Endodermal cell (in vitro differentiated cells): ENCODE measurements around the gene ST3GAL3. TPM values are rescaled to one million over a fixed set of nuclear protein-coding genes. Genes with fewer than 3 reads are reported as not detected.

Source experiments
- DNase-seq: peaks from one replicate; pipeline ENCODE4 v3.0.0-alpha.2; 2017
- H3K27ac ChIP-seq: 2 replicates; pipeline ENCODE4 v1.5.1; 2013; ENCODE audit warnings: mild to moderate bottlenecking, low read depth, low read length, moderate library complexity
- H3K27me3 ChIP-seq: 2 replicates; pipeline ENCODE4 v1.6.1; 2013; ENCODE audit warnings: mild to moderate bottlenecking, low read length, moderate library complexity; ENCODE audit not compliant: insufficient read depth, control insufficient read depth, poor library complexity, severe bottlenecking
- H3K36me3 ChIP-seq: 2 replicates; pipeline ENCODE4 v1.7.0; 2013; ENCODE audit warnings: mild to moderate bottlenecking, low read length, moderate library complexity; ENCODE audit not compliant: control insufficient read depth, insufficient read depth
- H3K4me1 ChIP-seq: one replicate; pipeline ENCODE4 v1.7.0; 2013; ENCODE audit warnings: low read length; ENCODE audit not compliant: control insufficient read depth, insufficient read depth
- H3K4me3 ChIP-seq: 2 replicates; pipeline ENCODE4 v1.5.1; 2013; ENCODE audit warnings: mild to moderate bottlenecking, low read length, moderate library complexity
- H3K9ac ChIP-seq: 2 replicates; pipeline ENCODE4 v1.6.1; 2013; ENCODE audit warnings: mild to moderate bottlenecking, low read length, moderate library complexity; ENCODE audit not compliant: poor library complexity, severe bottlenecking; ENCODE audit errors: extremely low read depth
- H3K9me3 ChIP-seq: 2 replicates; pipeline ENCODE4 v1.6.1; 2013; ENCODE audit warnings: mild to moderate bottlenecking, low read length, moderate library complexity; ENCODE audit not compliant: control insufficient read depth
- H3K27ac Mint-ChIP-seq: 2 replicates; pipeline ENCODE4 v1.8.0; 2020; ENCODE audit warnings: mixed read lengths
- H3K27me3 Mint-ChIP-seq: 2 replicates; pipeline ENCODE4 v1.8.0; 2021; ENCODE audit warnings: mild to moderate bottlenecking, mixed read lengths; ENCODE audit not compliant: insufficient read depth
- H3K36me3 Mint-ChIP-seq: 2 replicates; pipeline ENCODE4 v1.8.0; 2020; ENCODE audit warnings: low read depth, mixed read lengths
- H3K4me1 Mint-ChIP-seq: 2 replicates; pipeline ENCODE4 v1.8.0; 2020; ENCODE audit warnings: mixed read lengths
- H3K4me3 Mint-ChIP-seq: 2 replicates; pipeline ENCODE4 v1.8.0; 2020; ENCODE audit warnings: mild to moderate bottlenecking, moderate library complexity, mixed read lengths
- H3K9me3 Mint-ChIP-seq: 2 replicates; pipeline ENCODE4 v1.8.0; 2020; ENCODE audit warnings: mild to moderate bottlenecking, mixed read lengths
- WGBS, 2 experiments: methylation state at CpG; one replicate each; pipeline versions ENCODE4 v1.1.5 to v1.1.7; 2013; ENCODE audit warnings: missing lambda C conversion rate in 2 of 2, mixed read lengths in 1 of 2; ENCODE audit not compliant: insufficient coverage in 1 of 2, insufficient read length in 1 of 2; 5-methylcytosine and 5-hydroxymethylcytosine counted together
- total RNA-seq, 2 donors: library from RNA; stranded (reverse); fragmentation: NEBNext Ultra II Directional in 1 of 2; extraction: Animal tissue kit (Norgen Biotek cat#: 25700) in 1 of 2; gene quantifications; 2 replicates in 1 of 2; 3 replicates in 1 of 2; pipeline ENCODE4 v1.2.1, GENCODE V29; 2021
- TF ChIP-seq, protein P1 (sequence below): fragments of 200-600 bp; sonication (generic); conservative IDR thresholded peaks from 2 replicates; pipeline ENCODE4 v1.5.0; 2021; ENCODE audit warnings: antibody characterized with exemption, mild to moderate bottlenecking

ST3GAL3 gene
- total RNA-seq, 2 donors from 2014 or later = 15.5 to 15.9 TPM

DNA sequence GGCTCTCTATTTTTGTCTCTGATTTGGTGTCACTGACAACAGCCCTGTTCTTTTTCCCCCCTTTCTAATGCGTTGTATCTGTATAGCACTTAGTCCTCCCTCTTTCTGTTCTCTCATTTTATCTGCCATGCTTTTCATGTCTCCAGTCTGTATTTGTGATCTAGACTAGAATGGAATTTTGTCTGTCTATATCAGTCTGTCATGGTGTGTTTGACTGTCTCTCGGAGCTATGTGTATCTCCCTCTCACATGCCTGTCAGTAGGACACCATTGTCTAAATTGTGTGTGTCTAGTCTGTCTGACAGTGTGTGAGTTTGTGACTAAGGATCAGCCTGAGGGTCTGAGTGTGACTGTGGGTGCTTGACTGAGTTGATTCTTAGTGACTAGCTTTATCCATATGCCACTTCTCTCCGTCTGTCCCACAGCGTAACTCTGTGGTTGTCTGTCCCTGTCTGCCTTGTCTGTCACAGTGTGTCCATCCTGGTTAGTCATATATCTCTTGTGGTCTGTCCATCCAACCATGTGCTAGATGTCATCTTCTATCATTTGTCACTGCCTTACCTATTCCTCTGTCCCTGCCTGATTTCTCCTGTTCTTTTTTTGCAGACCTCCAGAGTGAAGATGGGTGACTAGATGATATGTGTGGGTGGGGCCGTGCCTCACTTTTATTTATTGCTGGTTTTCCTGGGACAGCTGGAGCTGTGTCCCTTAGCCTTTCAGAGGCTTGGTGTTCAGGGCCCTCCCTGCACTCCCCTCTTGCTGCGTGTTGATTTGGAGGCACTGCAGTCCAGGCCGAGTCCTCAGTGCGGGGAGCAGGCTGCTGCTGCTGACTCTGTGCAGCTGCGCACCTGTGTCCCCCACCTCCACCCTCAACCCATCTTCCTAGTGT lies 270.3 kb downstream of the ST3GAL3 start:
- peaks cover 29% of the 10 kb centered on the region for H3K4me1 Mint-ChIP-seq
- TF ChIP-seq, protein P1, sequence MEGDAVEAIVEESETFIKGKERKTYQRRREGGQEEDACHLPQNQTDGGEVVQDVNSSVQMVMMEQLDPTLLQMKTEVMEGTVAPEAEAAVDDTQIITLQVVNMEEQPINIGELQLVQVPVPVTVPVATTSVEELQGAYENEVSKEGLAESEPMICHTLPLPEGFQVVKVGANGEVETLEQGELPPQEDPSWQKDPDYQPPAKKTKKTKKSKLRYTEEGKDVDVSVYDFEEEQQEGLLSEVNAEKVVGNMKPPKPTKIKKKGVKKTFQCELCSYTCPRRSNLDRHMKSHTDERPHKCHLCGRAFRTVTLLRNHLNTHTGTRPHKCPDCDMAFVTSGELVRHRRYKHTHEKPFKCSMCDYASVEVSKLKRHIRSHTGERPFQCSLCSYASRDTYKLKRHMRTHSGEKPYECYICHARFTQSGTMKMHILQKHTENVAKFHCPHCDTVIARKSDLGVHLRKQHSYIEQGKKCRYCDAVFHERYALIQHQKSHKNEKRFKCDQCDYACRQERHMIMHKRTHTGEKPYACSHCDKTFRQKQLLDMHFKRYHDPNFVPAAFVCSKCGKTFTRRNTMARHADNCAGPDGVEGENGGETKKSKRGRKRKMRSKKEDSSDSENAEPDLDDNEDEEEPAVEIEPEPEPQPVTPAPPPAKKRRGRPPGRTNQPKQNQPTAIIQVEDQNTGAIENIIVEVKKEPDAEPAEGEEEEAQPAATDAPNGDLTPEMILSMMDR = no peak
- no peaks in the 10 kb centered on the region for H3K9me3 Mint-ChIP-seq
- H3K4me1 ChIP-seq = peaks cover 7% of the 10 kb centered on the region
- no peaks in the 10 kb centered on the region for H3K9me3 ChIP-seq
- peaks cover 32% of the 10 kb centered on the region for H3K36me3 Mint-ChIP-seq
- no peak overlapping the region for H3K27ac Mint-ChIP-seq
- H3K27ac ChIP-seq = no peak overlapping the region
- peak overlapping the region; percentile 53 for H3K4me3 ChIP-seq
- no peaks in the 10 kb centered on the region for H3K27me3 ChIP-seq
- 90 to 93% methylated on average over 4 to 9 of the region's 9 CpGs for WGBS, 2 experiments
- H3K36me3 ChIP-seq = peaks cover 29% of the 10 kb centered on the region
- peak overlapping the region; percentile 72 for H3K4me3 Mint-ChIP-seq
- DNase-seq = no peak
- no peak overlapping the region for H3K9ac ChIP-seq
- H3K27me3 Mint-ChIP-seq = no peaks in the 10 kb centered on the region

DNA sequence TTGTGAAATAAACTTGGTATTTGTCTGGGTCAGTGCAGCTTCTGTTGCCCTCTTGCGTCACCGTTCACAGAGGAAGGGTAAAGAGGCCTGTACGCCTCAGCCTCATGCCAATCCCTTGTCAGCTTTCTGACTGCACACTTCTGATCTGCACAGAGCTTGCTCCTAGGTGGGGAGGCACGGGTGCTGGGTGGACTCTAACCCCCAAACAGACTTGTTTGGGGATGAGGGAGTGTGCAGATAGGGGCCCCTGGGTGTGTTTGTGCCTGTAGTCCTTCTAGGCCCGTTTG lies 270.9 kb downstream of the ST3GAL3 start:
- peaks cover 7% of the 10 kb centered on the region for H3K4me1 ChIP-seq
- no peaks in the 10 kb centered on the region for H3K9me3 ChIP-seq
- peaks cover 23% of the 10 kb centered on the region for H3K36me3 ChIP-seq
- H3K9ac ChIP-seq = peak overlapping the region; percentile 51
- Mint-ChIP-seq H3K4me1 (peaks cover 29% of the 10 kb centered on the region), H3K27me3 (no peaks in the 10 kb centered on the region), H3K4me3 (peak overlapping the region; percentile 85), H3K36me3 (peaks cover 30% of the 10 kb centered on the region), H3K27ac (peak overlapping the region; percentile 84), H3K9me3 (no peaks in the 10 kb centered on the region)
- no peaks in the 10 kb centered on the region for H3K27me3 ChIP-seq
- TF ChIP-seq, protein P1 = no peak
- no peak overlapping the region for H3K27ac ChIP-seq
- no peak for DNase-seq
- peak overlapping the region; percentile 86 for H3K4me3 ChIP-seq
- 82% methylated on average over 4 to 5 of the region's 5 CpGs for WGBS, 2 experiments

DNA sequence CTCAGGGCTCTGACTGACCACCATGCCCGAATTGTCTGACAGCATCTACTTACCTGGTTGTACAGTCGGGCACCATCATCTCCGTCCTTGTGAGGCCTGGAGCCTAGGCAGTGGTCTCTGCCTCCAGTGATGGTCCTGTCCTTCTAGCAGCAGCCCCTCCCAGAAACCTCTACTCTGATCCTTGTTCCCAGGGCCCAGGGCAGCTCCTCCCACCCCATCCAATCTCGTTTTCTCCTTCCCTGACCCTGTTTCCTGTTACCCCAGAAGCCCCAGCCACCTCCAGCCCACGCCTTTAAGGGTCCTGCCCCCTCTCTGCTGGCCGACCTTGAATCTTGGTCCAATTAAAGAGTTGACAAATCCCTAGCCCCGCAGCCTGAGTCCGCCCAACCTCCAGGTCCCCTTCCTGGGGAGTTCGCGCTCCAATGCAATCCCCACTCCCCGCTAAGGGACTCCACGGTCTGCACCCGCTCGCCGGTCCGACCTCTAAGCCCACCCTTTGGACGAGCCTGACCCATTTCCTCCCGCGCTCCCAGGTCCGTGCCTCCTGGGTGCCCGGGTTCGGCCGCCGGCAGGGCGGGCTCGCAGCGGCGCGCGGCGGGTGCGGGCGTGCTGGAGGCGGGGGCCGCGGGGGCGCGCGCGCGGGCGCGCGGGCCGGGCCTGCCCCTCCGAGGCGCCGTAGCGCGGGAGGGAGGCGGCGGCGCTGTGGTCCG lies 271.4 kb downstream of the ST3GAL3 start, which contains the start of gene B4GALT2:
Gene B4GALT2 (plus strand): TSS at position 660 of the 710 bp plus-strand sequence. CDS start 1,951 bp downstream, outside the sequence.
- peaks cover 28% of the 10 kb centered on the region for H3K4me1 Mint-ChIP-seq

More for the DNA sequence above, 271.4 kb downstream of the ST3GAL3 start, which contains the start of gene B4GALT2:
- no peaks in the 10 kb centered on the region for H3K27me3 Mint-ChIP-seq
- peak within 1 kb of the TSS; percentile 46 for H3K27ac ChIP-seq
- no peaks in the 10 kb centered on the region for H3K27me3 ChIP-seq
- H3K36me3 Mint-ChIP-seq = peaks cover 31% of the 10 kb centered on the region
- peaks cover 7% of the 10 kb centered on the region for H3K4me1 ChIP-seq
- no peaks in the 10 kb centered on the region for H3K9me3 ChIP-seq
- peak within 1 kb of the TSS; percentile 86 for H3K27ac Mint-ChIP-seq
- H3K4me3 Mint-ChIP-seq = peak within 1 kb of the TSS; percentile 85
- DNase-seq = peak; percentile 80
- no peaks in the 10 kb centered on the region for H3K9me3 Mint-ChIP-seq
- H3K36me3 ChIP-seq = peaks cover 20% of the 10 kb centered on the region
- 4 to 16% methylated on average over 14 to 54 of the region's 54 CpGs for WGBS, 2 experiments
- H3K9ac ChIP-seq = peak within 1 kb of the TSS; percentile 63
- TF ChIP-seq, protein P1 = no peak
- H3K4me3 ChIP-seq = peak within 1 kb of the TSS; percentile 86
